Measurements from ENCODE around the gene ABCD1.

DNA sequence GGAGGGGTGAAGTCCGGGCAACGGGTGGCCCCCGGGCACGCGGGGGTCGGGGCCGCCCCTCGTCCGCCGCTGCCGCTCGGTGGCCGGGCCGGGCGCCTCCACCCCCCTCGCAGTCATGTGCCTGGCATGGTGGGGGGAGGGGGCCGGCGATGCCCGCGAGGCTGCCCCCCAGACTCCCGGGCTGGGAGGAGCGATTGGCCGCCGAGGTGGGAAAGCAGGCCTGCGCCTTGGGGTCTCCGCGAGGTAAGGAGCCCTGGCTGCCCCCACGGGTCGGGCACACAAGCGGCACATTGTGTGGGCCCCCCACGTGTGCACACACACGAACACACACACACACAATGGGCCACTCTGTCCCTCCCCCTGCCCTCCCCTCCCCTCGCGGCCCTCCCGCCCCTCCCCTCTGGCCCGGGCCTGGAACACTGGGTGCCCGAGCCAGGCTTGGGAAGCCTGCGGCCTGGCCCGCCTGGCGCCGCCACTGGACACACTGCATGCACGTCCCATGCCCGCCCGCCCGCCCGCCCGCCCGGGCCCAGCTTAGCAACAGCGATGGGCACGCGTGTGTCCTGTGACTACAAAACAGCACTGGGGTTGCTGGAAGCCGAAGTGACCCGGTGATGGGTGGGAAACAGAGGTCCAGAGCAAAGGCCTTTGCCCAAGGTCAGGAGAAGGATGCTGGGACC is 35.6 kb upstream of the ABCD1 start:
- TF ChIP-seq, protein P1, sequence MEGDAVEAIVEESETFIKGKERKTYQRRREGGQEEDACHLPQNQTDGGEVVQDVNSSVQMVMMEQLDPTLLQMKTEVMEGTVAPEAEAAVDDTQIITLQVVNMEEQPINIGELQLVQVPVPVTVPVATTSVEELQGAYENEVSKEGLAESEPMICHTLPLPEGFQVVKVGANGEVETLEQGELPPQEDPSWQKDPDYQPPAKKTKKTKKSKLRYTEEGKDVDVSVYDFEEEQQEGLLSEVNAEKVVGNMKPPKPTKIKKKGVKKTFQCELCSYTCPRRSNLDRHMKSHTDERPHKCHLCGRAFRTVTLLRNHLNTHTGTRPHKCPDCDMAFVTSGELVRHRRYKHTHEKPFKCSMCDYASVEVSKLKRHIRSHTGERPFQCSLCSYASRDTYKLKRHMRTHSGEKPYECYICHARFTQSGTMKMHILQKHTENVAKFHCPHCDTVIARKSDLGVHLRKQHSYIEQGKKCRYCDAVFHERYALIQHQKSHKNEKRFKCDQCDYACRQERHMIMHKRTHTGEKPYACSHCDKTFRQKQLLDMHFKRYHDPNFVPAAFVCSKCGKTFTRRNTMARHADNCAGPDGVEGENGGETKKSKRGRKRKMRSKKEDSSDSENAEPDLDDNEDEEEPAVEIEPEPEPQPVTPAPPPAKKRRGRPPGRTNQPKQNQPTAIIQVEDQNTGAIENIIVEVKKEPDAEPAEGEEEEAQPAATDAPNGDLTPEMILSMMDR (conservative IDR thresholded peaks at IDR 0.05), result no peak
- no peak for TF ChIP-seq EZH2 (IDR thresholded peaks at IDR 0.05; ENCODE audit: low read depth)

Measured in PC-9 (cell line).